ENCODE data around the gene RPRD1A.

- TF ChIP-seq CTCF (IDR thresholded peaks at IDR 0.05) = no peak
- TF ChIP-seq POLR2AphosphoS5 (IDR thresholded peaks at IDR 0.05) = peak; percentile 43
Measured at GRCh38 chr18:35942661-35943060, 124.7 kb downstream of the RPRD1A start.
